ENCODE results near the gene LARP4B. TPM values are rescaled to one million over a fixed set of nuclear protein-coding genes. Genes with fewer than 3 reads are reported as not detected.
A peak's percentile ranks its signal among the peaks of the same experiment; 100 is the strongest.

The LARP4B gene
- polyA plus RNA-seq, 2 of the 4 experiments (the other 2 are of a cell fraction) = 25.5 to 54.2 TPM

DNA sequence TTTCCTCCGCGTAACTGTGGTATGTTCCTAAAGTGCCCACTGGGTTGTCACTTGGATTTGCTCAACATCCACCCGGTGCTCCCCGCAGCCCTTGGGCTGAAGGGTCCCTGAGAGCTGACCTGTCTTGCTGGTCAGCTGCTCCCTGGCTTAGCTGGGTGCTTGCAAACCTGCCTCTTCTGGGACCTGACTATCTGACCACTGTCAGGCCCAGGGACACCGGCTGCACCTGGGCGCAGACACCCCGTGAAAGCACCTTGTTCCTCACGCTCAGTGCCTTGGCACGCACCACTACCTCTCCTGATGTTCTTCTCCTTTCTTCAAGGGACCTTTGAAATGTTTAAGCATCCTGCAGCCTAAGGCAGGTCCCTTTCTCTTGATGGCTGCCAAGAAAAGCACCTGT is 26.6 kb upstream of the LARP4B start:
- Histone ChIP-seq H3K27ac (no peak overlapping the region), H3K4me1 (no peaks in the 10 kb centered on the region), H3K4me2 (no peak overlapping the region), H3K9me3 (no peaks in the 10 kb centered on the region), H3K4me3 (no peak overlapping the region)
- WGBS (ENCODE audit: missing lambda C conversion rate) = 83% methylated on average over 6 of the region's 9 CpGs
- ChIA-PET POLR2A (no interaction called here), CTCF (interaction anchor here (0.8 kb wide), 1 partner anchor 16 kb away, joined by 3 read pairs; no protein-coding TSS in a partner anchor)
- no peak for FAIRE-seq
- ATAC-seq = no peak
- no peak for DNase-seq (ENCODE audit: low read depth in 1 of 2, low spot score in 1 of 2)
- TF ChIP-seq HDAC2 (IDR thresholded peaks at IDR 0.05) (no peak), NFE2L2 (conservative IDR thresholded peaks at IDR 0.05; ENCODE audit: low read length) (no peak), KDM5A (IDR thresholded peaks at IDR 0.05) (no peak), HMGXB4 (CRISPR knock-in tag; IDR thresholded peaks at IDR 0.05; ENCODE audit: borderline replicate concordance) (no peak), FOSB (CRISPR knock-in tag; IDR thresholded peaks at IDR 0.05) (no peak), RARB (CRISPR knock-in tag; IDR thresholded peaks at IDR 0.05) (no peak), BCL3 (IDR thresholded peaks at IDR 0.05) (no peak), TP53 (CRISPR knock-in tag; IDR thresholded peaks at IDR 0.05) (no peak), ZFP36 (IDR thresholded peaks at IDR 0.05; ENCODE audit: borderline replicate concordance, partially characterized antibody) (no peak)

- Histone ChIP-seq H3K4me1 (no peaks in the 10 kb centered on the region), H3K9me3 (no peaks in the 10 kb centered on the region), H3K27ac (no peak overlapping the region), H3K4me2 (no peak overlapping the region), H3K4me3 (no peak overlapping the region)
- CTCF ChIA-PET = no interaction called here
- FAIRE-seq (no peak), DNase-seq (ENCODE audit: low read depth in 1 of 2, low spot score in 1 of 2) (no peak), ATAC-seq (no peak; a peak in 1 of 6 replicates)
- 77% methylated on average over 9 of the region's 9 CpGs for WGBS (ENCODE audit: missing lambda C conversion rate)
- POLR2A ChIA-PET = no interaction called here
- no peak for TF ChIP-seq NFE2L2 (conservative IDR thresholded peaks at IDR 0.05; ENCODE audit: low read length)
- TF ChIP-seq PHF8 (IDR thresholded peaks at IDR 0.05; ENCODE audit: borderline replicate concordance, low read depth) = no peak
Measured at GRCh38 chr10:955820-956217, 24.3 kb upstream of the LARP4B start.

- H3K9me3 ChIP-seq = no peaks in the 10 kb centered on the region
- ATAC-seq (peak; percentile 44 to 46; a peak in 5 of 6 replicates), FAIRE-seq (no peak), DNase-seq (ENCODE audit: low read depth in 1 of 2, low spot score in 1 of 2) (no peak)
- TF ChIP-seq ZSCAN20 (CRISPR knock-in tag; IDR thresholded peaks at IDR 0.05) (no peak), RNF2 (IDR thresholded peaks at IDR 0.05; ENCODE audit: borderline replicate concordance, low read depth) (no peak), EP300 (IDR thresholded peaks at IDR 0.05) (no peak), JUNB (IDR thresholded peaks at IDR 0.05) (no peak), ZNF302 (CRISPR knock-in tag; IDR thresholded peaks at IDR 0.05) (no peak), RCOR1 (IDR thresholded peaks at IDR 0.05; ENCODE audit: low read depth, low read length) (no peak)
- TF ChIP-seq, protein P1, sequence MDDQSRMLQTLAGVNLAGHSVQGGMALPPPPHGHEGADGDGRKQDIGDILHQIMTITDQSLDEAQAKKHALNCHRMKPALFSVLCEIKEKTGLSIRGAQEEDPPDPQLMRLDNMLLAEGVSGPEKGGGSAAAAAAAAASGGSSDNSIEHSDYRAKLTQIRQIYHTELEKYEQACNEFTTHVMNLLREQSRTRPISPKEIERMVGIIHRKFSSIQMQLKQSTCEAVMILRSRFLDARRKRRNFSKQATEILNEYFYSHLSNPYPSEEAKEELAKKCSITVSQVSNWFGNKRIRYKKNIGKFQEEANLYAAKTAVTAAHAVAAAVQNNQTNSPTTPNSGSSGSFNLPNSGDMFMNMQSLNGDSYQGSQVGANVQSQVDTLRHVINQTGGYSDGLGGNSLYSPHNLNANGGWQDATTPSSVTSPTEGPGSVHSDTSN (IDR thresholded peaks at IDR 0.05) = no peak
- no peak overlapping the region for H3K27ac ChIP-seq
- no peaks in the 10 kb centered on the region for H3K4me1 ChIP-seq
- no peak overlapping the region for H3K4me3 ChIP-seq
- H3K4me2 ChIP-seq = no peak overlapping the region
- 34% methylated on average over 13 of the region's 13 CpGs for WGBS (ENCODE audit: missing lambda C conversion rate)
- ChIA-PET CTCF (interaction anchor here (1.3 kb wide), 1 partner anchor 15 kb away, joined by 3 read pairs; no protein-coding TSS in a partner anchor), POLR2A (interaction anchor here (1.0 kb wide), 1 partner anchor 13 kb away, joined by 3 read pairs; no protein-coding TSS in a partner anchor)
Measured at GRCh38 chr10:955127-955819, 23.8 kb upstream of the LARP4B start.

Data from A549 (cell line).